GM12892 (cell line): ENCODE results near the gene EGFLAM.
"Not testable (repeated sequence)": the region's sequence is repeated elsewhere in the genome, so short reads cannot be mapped to it uniquely, and the experiment has no call there.

Source experiments
- DNase-seq: peaks from one replicate; pipeline ENCODE4 v3.0.0; 2011; ENCODE audit not compliant: insufficient read length
- FAIRE-seq: peaks from 2 replicates; lab custom pipeline; 2011; peaks lifted over from hg19 to GRCh38; lab: Jason Lieb, UNC
- POLR2A ChIP-seq: IDR thresholded peaks from 2 replicates; pipeline ENCODE4 v1.6.1; 2011; ENCODE audit warnings: low read depth, low read length, control low read depth
- POLR2AphosphoS5 ChIP-seq: IDR thresholded peaks from 2 replicates; pipeline ENCODE4 v1.6.1; 2011; ENCODE audit warnings: low read depth, low read length, control low read depth
- TAF1 ChIP-seq: IDR thresholded peaks from 2 replicates; pipeline ENCODE4 v1.6.1; 2011; ENCODE audit warnings: low read depth, mild to moderate bottlenecking, control low read depth, low read length, borderline replicate concordance

EGFLAM gene

GRCh38 chr5:38408446-38409198, 150.3 kb downstream of the EGFLAM start:
- no peak for FAIRE-seq
- TF ChIP-seq POLR2AphosphoS5 (no peak), POLR2A (no peak), TAF1 (no peak)
- DNase-seq: no peak

- DNase-seq (no peak), FAIRE-seq (no peak)
- TF ChIP-seq POLR2AphosphoS5: no peak
- TF ChIP-seq TAF1: no peak
- TF ChIP-seq POLR2A: no peak
Measured at GRCh38 chr5:38410304-38410990, 152.1 kb downstream of the EGFLAM start.

GRCh38 chr5:38413696-38414095, 155.3 kb downstream of the EGFLAM start:
- DNase-seq: no peak
- no peak for TF ChIP-seq POLR2AphosphoS5
- TF ChIP-seq TAF1: no peak
- no peak for TF ChIP-seq POLR2A
- no peak for FAIRE-seq

DNA sequence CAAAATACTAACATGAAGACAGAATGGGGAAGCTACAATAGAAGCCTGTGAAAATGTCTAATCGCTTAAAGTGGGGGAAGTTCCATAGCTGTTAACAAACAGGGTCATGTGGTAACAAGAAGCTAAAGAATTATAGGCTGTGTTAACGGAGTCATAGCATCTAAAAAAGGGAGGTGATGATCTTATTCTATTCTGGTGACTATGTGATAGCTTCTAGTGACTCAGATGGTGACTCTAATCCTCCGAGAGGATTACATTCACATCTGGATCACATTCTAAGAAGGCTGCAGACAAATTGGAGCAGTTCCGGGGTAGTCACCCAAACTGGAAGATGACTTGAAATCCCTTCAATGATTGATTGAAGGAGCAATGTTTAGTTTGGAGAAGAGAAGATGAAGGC, 156.0 kb downstream of the EGFLAM start:
- no peak for TF ChIP-seq POLR2AphosphoS5
- TF ChIP-seq POLR2A: no peak
- FAIRE-seq: no peak
- DNase-seq: no peak

GRCh38 chr5:38415772-38416171, 157.4 kb downstream of the EGFLAM start:
- not testable (repeated sequence) for DNase-seq, FAIRE-seq

DNA sequence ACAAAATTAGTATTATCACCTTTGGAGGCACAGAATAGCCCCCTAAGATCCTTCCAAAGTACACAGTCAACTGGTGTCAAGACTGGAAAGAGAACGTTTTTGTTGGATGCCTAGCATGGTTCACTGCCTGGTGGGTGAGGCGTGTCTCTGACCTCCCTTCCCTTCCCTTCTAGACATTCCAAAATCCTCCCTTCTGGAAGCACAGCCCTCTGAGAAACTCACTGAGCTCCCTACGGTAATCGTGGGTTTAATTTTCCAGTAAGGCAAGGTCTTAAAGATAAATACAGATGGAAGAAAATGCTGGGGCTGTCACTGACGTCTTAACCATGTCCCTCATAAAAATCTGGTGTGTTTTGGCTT, 159.3 kb downstream of the EGFLAM start:
- no peak for FAIRE-seq
- no peak for TF ChIP-seq POLR2A
- no peak for TF ChIP-seq POLR2AphosphoS5
- no peak for TF ChIP-seq TAF1
- no peak for DNase-seq

DNA sequence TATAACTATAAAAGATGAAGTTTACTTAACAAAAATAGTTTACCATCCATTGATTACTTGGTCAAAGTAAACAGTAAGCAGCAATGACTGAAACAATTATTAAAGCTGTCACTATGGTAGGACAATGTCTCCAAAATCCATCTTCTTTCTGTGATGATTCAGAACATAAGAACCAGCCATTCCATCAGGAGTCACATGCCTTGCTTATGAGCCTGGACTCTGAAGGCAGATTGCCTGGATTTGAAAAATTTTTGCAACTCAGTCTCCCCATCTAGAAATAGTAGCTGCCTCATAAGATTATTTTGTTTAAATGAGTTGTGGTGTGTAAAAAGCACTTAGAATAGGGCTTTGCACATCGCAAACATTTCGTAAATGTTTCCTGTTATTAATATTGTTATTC, 161.9 kb downstream of the EGFLAM start:
- DNase-seq (no peak), FAIRE-seq (no peak)
- no peak for TF ChIP-seq POLR2AphosphoS5
- no peak for TF ChIP-seq POLR2A
- no peak for TF ChIP-seq TAF1

DNA sequence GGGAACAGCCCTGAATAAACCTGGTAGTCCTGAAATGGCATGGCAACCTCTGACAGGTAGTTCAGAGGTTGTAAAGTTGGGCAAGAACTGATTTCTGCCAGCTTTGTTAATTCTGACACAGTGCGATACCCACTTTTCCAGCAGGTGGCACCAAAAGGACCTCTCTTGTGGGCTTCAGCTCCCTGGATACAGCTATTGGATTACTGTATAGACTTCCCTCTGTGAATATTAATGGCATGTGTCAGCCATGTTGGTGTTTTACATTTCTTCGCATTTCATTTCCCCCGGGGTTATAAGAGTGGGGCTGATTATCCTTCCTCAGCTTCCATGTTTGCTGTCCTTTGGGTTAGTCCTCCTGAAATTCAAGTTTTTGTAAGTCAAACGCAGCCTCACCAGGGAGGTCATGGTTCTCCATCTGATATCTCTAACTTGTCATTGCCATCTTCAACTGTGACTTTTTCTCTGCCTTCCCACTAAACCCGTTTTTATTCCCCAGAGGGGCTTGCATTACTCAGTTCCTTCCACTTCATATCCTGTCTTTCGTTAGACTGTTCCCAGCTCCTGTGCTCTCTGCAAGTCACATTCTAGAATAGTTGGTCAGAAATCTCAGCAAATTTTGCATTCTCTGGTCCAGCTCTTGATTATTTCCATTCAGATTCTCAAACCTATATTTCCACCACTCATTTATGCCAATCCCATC, 162.5 kb downstream of the EGFLAM start:
- no peak for FAIRE-seq
- no peak for DNase-seq
- TF ChIP-seq POLR2A: no peak
- TF ChIP-seq TAF1: no peak
- no peak for TF ChIP-seq POLR2AphosphoS5

DNA sequence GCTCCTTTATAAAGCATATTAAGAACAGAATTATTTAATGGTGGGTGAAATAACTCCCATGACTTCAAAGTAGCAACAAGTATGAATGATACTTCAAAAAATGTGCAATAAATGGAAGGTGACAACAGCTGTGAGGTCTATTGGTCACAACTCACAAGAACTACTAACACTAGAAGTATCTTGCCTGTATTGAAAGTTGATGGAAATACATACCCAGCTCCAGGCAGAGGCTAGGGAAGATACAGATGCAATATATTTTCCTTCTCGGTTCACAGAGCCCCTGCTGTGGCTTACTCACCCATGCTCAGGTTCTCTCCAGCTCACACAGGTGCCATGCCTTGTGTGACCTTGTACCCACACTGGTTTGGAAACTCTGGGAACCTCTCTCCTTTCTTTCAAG, 164.3 kb downstream of the EGFLAM start:
- FAIRE-seq: no peak
- no peak for DNase-seq
- no peak for TF ChIP-seq TAF1
- no peak for TF ChIP-seq POLR2A
- TF ChIP-seq POLR2AphosphoS5: no peak

GRCh38 chr5:38423276-38424147, 165.2 kb downstream of the EGFLAM start:
- no peak for TF ChIP-seq POLR2AphosphoS5
- no peak for TF ChIP-seq POLR2A
- no peak for TF ChIP-seq TAF1
- FAIRE-seq: no peak
- DNase-seq: no peak
